ENCODE data around the gene NPW. TPM values are rescaled to one million over a fixed set of nuclear protein-coding genes. Genes with fewer than 3 reads are reported as not detected.

Gene NPW
- total and polyA plus RNA-seq, 9 of the 15 experiments (the other 6 are each of a cell fraction or from before 2014, with no cell fraction given): 0.14 to 4.0 (median 2.6) TPM; not detected in 4

DNA sequence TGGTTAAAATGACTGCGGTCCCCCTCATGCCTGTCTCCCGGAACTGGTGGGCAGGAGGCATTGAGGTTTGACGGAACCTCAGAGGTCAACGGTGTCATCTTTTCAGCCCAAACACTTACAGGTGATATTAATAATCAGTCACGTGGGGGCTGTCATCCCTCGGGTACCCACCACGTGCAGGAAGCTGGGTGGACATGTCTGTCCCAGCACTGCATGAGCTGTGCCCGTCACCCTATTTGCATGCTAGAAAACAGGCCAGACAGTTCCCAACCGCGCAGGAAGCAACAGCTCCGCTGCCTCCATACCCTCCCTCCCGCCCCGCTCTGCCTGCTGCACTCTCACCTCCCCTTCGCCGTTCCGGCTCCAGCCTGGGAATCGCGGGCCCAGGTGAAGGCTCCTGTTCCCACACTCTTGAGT lies 28.4 kb upstream of the NPW start:
- Histone ChIP-seq H3K9ac (ENCODE audit: insufficient read depth in 1 of 2, low read depth in 2 of 2, low read length in 2 of 2) (peak overlapping the region in 1 of 2 experiments; percentile 87; a peak in 1 of 4 replicates), H3K27ac (ENCODE audit: extremely low read depth, low read depth, low read length) (no peak overlapping the region; the same call in 2 of the 3 replicates), H3K4me3 (no peak overlapping the region), H3K79me2 (ENCODE audit: control insufficient read depth, insufficient read depth, low read length) (peaks cover 29% of the 10 kb centered on the region), H3K9me3 (replicated peaks; ENCODE audit: control insufficient read depth, insufficient read depth, low read depth, low read length) (no peaks in the 10 kb centered on the region), H3K9me1 (ENCODE audit: control insufficient read depth, insufficient read depth, low read length) (no peaks in the 10 kb centered on the region), H3K27me3 (ENCODE audit: control insufficient read depth in 2 of 2, insufficient read depth in 2 of 2, low read length in 2 of 2) (no peaks in the 10 kb centered on the region), H3K4me1 (replicated peaks in 1 of 2; ENCODE audit: control insufficient read depth in 2 of 2, insufficient read depth in 2 of 2, low read length in 2 of 2) (peaks cover 29 to 62% of the 10 kb centered on the region in 2 experiments), H3K4me2 (ENCODE audit: insufficient read depth, low read length) (no peak overlapping the region), H2AFZ (ENCODE audit: low read depth, low read length) (no peak overlapping the region), H4K20me1 (replicated peaks; ENCODE audit: control insufficient read depth, insufficient read depth, low read length) (no peaks in the 10 kb centered on the region; the same call in 1 of the 2 replicates), H3K36me3 (ENCODE audit: control insufficient read depth, insufficient read depth, low read length) (peaks cover 24% of the 10 kb centered on the region; the same call in 1 of the 3 replicates)
- no peak for ATAC-seq
- ChIA-PET POLR2A (interaction anchor here (0.7 to 5.5 kb wide), 3 partner anchors 26 to 122 kb away, joined by 3 to 50 read pairs (median 6); partner anchors contain the start of genes RNF151 and RPS2), CTCF (ENCODE audit: low intra/inter-chr PET ratio) (no interaction called here)
- TF ChIP-seq, protein P1, sequence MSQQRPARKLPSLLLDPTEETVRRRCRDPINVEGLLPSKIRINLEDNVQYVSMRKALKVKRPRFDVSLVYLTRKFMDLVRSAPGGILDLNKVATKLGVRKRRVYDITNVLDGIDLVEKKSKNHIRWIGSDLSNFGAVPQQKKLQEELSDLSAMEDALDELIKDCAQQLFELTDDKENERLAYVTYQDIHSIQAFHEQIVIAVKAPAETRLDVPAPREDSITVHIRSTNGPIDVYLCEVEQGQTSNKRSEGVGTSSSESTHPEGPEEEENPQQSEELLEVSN (IDR thresholded peaks at IDR 0.05; ENCODE audit: borderline replicate concordance in 1 of 2, extremely low read depth in 1 of 2, insufficient read depth in 1 of 2, insufficient read length in 1 of 2, low read depth in 1 of 2, low read length in 1 of 2, poor library complexity in 1 of 2, severe bottlenecking in 1 of 2): peak in 1 of 2 experiments; percentile 13
- TF ChIP-seq JUN (IDR thresholded peaks at IDR 0.05; ENCODE audit: borderline replicate concordance, low read depth, low read length) (no peak), JUN (CRISPR knock-in tag; IDR thresholded peaks at IDR 0.05; ENCODE audit: borderline replicate concordance) (peak; percentile 15; the same call in 1 of the 2 replicates), TCF7L2 (IDR thresholded peaks at IDR 0.05; ENCODE audit: low read depth, low read length) (no peak)
- TF ChIP-seq, protein P2, sequence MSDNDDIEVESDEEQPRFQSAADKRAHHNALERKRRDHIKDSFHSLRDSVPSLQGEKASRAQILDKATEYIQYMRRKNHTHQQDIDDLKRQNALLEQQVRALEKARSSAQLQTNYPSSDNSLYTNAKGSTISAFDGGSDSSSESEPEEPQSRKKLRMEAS (CRISPR knock-in tag; IDR thresholded peaks at IDR 0.05): 0 out of 2 replicates have a peak, but pooled peaks have one; percentile 22
- TF ChIP-seq, protein P3, sequence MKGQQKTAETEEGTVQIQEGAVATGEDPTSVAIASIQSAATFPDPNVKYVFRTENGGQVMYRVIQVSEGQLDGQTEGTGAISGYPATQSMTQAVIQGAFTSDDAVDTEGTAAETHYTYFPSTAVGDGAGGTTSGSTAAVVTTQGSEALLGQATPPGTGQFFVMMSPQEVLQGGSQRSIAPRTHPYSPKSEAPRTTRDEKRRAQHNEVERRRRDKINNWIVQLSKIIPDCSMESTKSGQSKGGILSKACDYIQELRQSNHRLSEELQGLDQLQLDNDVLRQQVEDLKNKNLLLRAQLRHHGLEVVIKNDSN (CRISPR knock-in tag; IDR thresholded peaks at IDR 0.05): peak; percentile 65
- WGBS (ENCODE audit: insufficient coverage, low coverage, missing lambda C conversion rate): 78% methylated on average over 9 of the region's 18 CpGs
- no peak for DNase-seq (ENCODE audit: extremely low read depth in 1 of 4, low spot score in 3 of 4)
- in situ Hi-C loops (cut with MboI): no loop called here
- FAIRE-seq: no peak
- BruUV-seq (replicated peaks): no TSS peak
- intact Hi-C loops (cut with micrococcal nuclease): no loop called here

Data from K562 (cell line).